HCT116 (cell line): ENCODE data around the gene CSF2RB. TPM values are rescaled to one million over a fixed set of nuclear protein-coding genes. Genes with fewer than 3 reads are reported as not detected.

Experiments used
- ATAC-seq: fragments of 200-7000 bp; cut with Tn5 transposase; 2 replicates; pipeline ENCODE4 v1.9.1; 2020; ENCODE audit warnings: mild to moderate bottlenecking, moderate library complexity
- BruUV-seq: library from RNA; stranded (reverse); fragments of 400-500 nt; replicated peaks from 2 replicates; lab custom pipeline; 2021; lab: Mats Ljungman, UMichigan
- CTCF ChIA-PET: fragments of 300-600 bp; sonication (Branson Sonifier 250); formaldehyde crosslinking; loops from one replicate; lab custom pipeline; 2021; ENCODE audit warnings: antibody characterized with exemption; lab: Charles Lee
- POLR2A ChIA-PET: fragments of 300-600, 350-600 bp; sonication (Branson Sonifier 250); formaldehyde crosslinking; loops from one replicate; lab custom pipeline; 2021; ENCODE audit warnings: antibody characterized with exemption; lab: Charles Lee
- RAD21 ChIA-PET, 2 experiments: fragments of 300-600 bp; sonication (Branson Sonifier 250); formaldehyde crosslinking; loops; one replicate each; lab custom pipeline; 2023; ENCODE audit warnings: low total read pairs in 2 of 2; ENCODE audit not compliant: uncharacterized antibody in 2 of 2, unreplicated experiment in 2 of 2, low non-redundant PET in 1 of 2; lab: Charles Lee
- DNase-seq: peaks from one replicate; pipeline ENCODE4 v3.0.0-alpha.2; 2010; ENCODE audit warnings: low read depth, low spot score
- H2AFZ ChIP-seq: fragments of 200-600 bp; shearing (Covaris generic), sonication (generic); 2 replicates; pipeline ENCODE4 v1.6.1; 2017; ENCODE audit warnings: low read depth, mixed run types, mixed read lengths, antibody characterized with exemption, low read length; ENCODE audit not compliant: poor library complexity, severe bottlenecking
- H3K27ac ChIP-seq: 2 replicates; pipeline ENCODE4 v1.5.1; 2012; ENCODE audit warnings: low read depth, low read length
- H3K27me3 ChIP-seq: fragments of 200-600 bp; sonication (generic); 2 replicates; pipeline ENCODE4 v1.6.1; 2016; ENCODE audit warnings: mixed run types, low read length, mixed read lengths; ENCODE audit not compliant: insufficient read depth
- H3K36me3 ChIP-seq, 2 experiments: fragments of 200-500 bp in 1 of 2; fragments of 200-600 bp in 1 of 2; sonication (Bioruptor generic) in 1 of 2; sonication (generic) in 1 of 2; 2 replicates each; pipeline versions ENCODE4 v1.5.1 to v1.6.1; 2014 to 2016; ENCODE audit warnings: low read length in 2 of 2, inconsistent platforms in 1 of 2, mixed read lengths in 1 of 2, mixed run types in 1 of 2; ENCODE audit not compliant: insufficient read depth in 2 of 2, control insufficient read depth in 1 of 2
- H3K4me1 ChIP-seq, 2 experiments: fragments of 200-600 bp in 1 of 2; sonication (generic) in 1 of 2; 2 replicates each; pipeline versions ENCODE4 v1.5.1 to v1.6.1; 2012 to 2017; ENCODE audit warnings: low read length in 2 of 2, inconsistent platforms in 1 of 2, mild to moderate bottlenecking in 1 of 2, mixed read lengths in 1 of 2, mixed run types in 1 of 2, moderate library complexity in 1 of 2; ENCODE audit not compliant: insufficient read depth in 2 of 2, control insufficient read depth in 1 of 2
- H3K4me2 ChIP-seq: fragments of 200-600 bp; sonication (generic); 2 replicates; pipeline ENCODE4 v1.6.1; 2017; ENCODE audit warnings: mixed run types, low read length, mixed read lengths
- H3K4me3 ChIP-seq, 2 experiments: fragments of 200-600 bp in 1 of 2; sonication (generic) in 1 of 2; replicated peaks in 1 of 2; 2 replicates each; pipeline ENCODE4 v1.5.1; 2011 to 2016; ENCODE audit warnings: low read length in 2 of 2, control low read depth in 1 of 2, low read depth in 1 of 2, mild to moderate bottlenecking in 1 of 2, mixed read lengths in 1 of 2, mixed run types in 1 of 2
- H3K79me2 ChIP-seq: fragments of 200-600 bp; sonication (generic); 2 replicates; pipeline ENCODE4 v1.6.1; 2017; ENCODE audit warnings: mild to moderate bottlenecking, mixed run types, low read length, moderate library complexity, mixed read lengths; ENCODE audit not compliant: insufficient read depth
- H3K9ac ChIP-seq: fragments of 200-600 bp; sonication (generic); 2 replicates; pipeline ENCODE4 v1.6.1; 2016; ENCODE audit warnings: low read length, mixed read lengths
- H3K9me2 ChIP-seq: fragments of 200-600 bp; sonication (generic), shearing (Covaris generic); 2 replicates; pipeline ENCODE4 v1.6.1; 2017; ENCODE audit warnings: mixed run types, mild to moderate bottlenecking, moderate library complexity; ENCODE audit not compliant: insufficient read depth
- H3K9me3 ChIP-seq, 2 experiments: fragments of 200-500 bp in 1 of 2; fragments of 200-600 bp in 1 of 2; sonication (Bioruptor generic) in 1 of 2; sonication (generic) in 1 of 2; 2 replicates each; pipeline ENCODE4 v1.6.1; 2014 to 2017; ENCODE audit warnings: low read length in 2 of 2, mixed read lengths in 2 of 2, inconsistent platforms in 1 of 2, low read depth in 1 of 2, mild to moderate bottlenecking in 1 of 2, mixed run types in 1 of 2, moderate library complexity in 1 of 2; ENCODE audit not compliant: control insufficient read depth in 1 of 2, insufficient read depth in 1 of 2
- H4K20me1 ChIP-seq: fragments of 200-600 bp; sonication (generic), shearing (Covaris generic); 2 replicates; pipeline ENCODE4 v1.6.1; 2017; ENCODE audit warnings: mixed run types, mild to moderate bottlenecking, moderate library complexity; ENCODE audit not compliant: insufficient read depth
- CBX3 ChIP-seq: IDR thresholded peaks from 2 replicates; pipeline ENCODE4 v1.6.1; 2012; ENCODE audit warnings: low read depth
- CTCF ChIP-seq, 3 experiments: fragments of 200-600 bp in 1 of 3; sonication (generic) in 1 of 3; IDR thresholded peaks in 2 of 3; conservative IDR thresholded peaks in 1 of 3; 2 replicates each; pipeline ENCODE4 v1.5.1; 2012 to 2017; ENCODE audit warnings: low read depth in 2 of 3, low read length in 2 of 3, antibody characterized with exemption in 1 of 3, borderline replicate concordance in 1 of 3, control low read depth in 1 of 3, mild to moderate bottlenecking in 1 of 3, mixed read lengths in 1 of 3, mixed run types in 1 of 3, moderate library complexity in 1 of 3; ENCODE audit not compliant: insufficient read depth in 1 of 3
- EGR1 ChIP-seq: IDR thresholded peaks from 2 replicates; pipeline ENCODE4 v1.6.1; 2012; ENCODE audit warnings: low read depth
- EZH2 ChIP-seq: fragments of 200-600 bp; sonication (generic); IDR thresholded peaks from 2 replicates; pipeline ENCODE4 v1.6.1; 2017; ENCODE audit warnings: antibody characterized with exemption, mixed run types
- EZH2phosphoT487 ChIP-seq: fragments of 200-600 bp; IDR thresholded peaks from 2 replicates; pipeline ENCODE4 v1.6.1; 2018; ENCODE audit warnings: antibody characterized with exemption, borderline replicate concordance
- FOSL1 ChIP-seq: IDR thresholded peaks from 2 replicates; pipeline ENCODE4 v1.6.1; 2012; ENCODE audit warnings: low read depth
- JUND ChIP-seq: IDR thresholded peaks from 2 replicates; pipeline ENCODE4 v1.6.1; 2012
- MAX ChIP-seq: IDR thresholded peaks from 2 replicates; pipeline ENCODE4 v1.6.1; 2012
- POLR2A ChIP-seq: IDR thresholded peaks from 2 replicates; pipeline ENCODE4 v1.7.0; 2011; ENCODE audit warnings: borderline replicate concordance; ENCODE audit not compliant: insufficient read depth, insufficient read length; ENCODE audit errors: extremely low read depth
- RAD21 ChIP-seq: IDR thresholded peaks from 2 replicates; pipeline ENCODE4 v1.6.1; 2012; ENCODE audit warnings: low read depth, mild to moderate bottlenecking
- SIN3A ChIP-seq: IDR thresholded peaks from 2 replicates; pipeline ENCODE4 v1.6.1; 2012; ENCODE audit warnings: low read depth
- SP1 ChIP-seq: IDR thresholded peaks from 2 replicates; pipeline ENCODE4 v1.6.1; 2012; ENCODE audit warnings: low read depth
- TCF7L2 ChIP-seq: IDR thresholded peaks from 2 replicates; pipeline ENCODE4 v1.7.0; 2011; ENCODE audit warnings: borderline replicate concordance, inconsistent platforms; ENCODE audit not compliant: insufficient read depth, insufficient read length; ENCODE audit errors: extremely low read depth
- YY1 ChIP-seq: IDR thresholded peaks from 2 replicates; pipeline ENCODE4 v1.6.1; 2011; ENCODE audit warnings: low read length, low read depth, moderate library complexity, mild to moderate bottlenecking; ENCODE audit not compliant: insufficient replicate concordance; ENCODE audit errors: extremely low read depth
- ZFX ChIP-seq: fragments of 450-650 bp; IDR thresholded peaks from 2 replicates; pipeline ENCODE4 v1.6.1; 2017
- ZNF274 ChIP-seq: fragments of 200-500 bp; sonication (Bioruptor generic); IDR thresholded peaks from 2 replicates; pipeline ENCODE4 v1.6.1; 2014; ENCODE audit warnings: mild to moderate bottlenecking, low read depth, low read length, inconsistent platforms
- intact Hi-C: fragments of 100-400 bp; cut with micrococcal nuclease; formaldehyde crosslinking; loops from 2 replicates; pipeline ENCODE4 v1.10.0; 2022
- total RNA-seq: library from RNA; stranded (reverse); gene quantifications from one replicate; pipeline ENCODE4 v1.2.1, GENCODE V29; 2021; ENCODE audit not compliant: unreplicated experiment
- TF ChIP-seq, protein P1 (sequence below): IDR thresholded peaks from 2 replicates; pipeline ENCODE4 v1.6.1; 2012

Gene CSF2RB
- total RNA-seq, 1 experiment from 2014 or later, result 0.10 TPM

DNA sequence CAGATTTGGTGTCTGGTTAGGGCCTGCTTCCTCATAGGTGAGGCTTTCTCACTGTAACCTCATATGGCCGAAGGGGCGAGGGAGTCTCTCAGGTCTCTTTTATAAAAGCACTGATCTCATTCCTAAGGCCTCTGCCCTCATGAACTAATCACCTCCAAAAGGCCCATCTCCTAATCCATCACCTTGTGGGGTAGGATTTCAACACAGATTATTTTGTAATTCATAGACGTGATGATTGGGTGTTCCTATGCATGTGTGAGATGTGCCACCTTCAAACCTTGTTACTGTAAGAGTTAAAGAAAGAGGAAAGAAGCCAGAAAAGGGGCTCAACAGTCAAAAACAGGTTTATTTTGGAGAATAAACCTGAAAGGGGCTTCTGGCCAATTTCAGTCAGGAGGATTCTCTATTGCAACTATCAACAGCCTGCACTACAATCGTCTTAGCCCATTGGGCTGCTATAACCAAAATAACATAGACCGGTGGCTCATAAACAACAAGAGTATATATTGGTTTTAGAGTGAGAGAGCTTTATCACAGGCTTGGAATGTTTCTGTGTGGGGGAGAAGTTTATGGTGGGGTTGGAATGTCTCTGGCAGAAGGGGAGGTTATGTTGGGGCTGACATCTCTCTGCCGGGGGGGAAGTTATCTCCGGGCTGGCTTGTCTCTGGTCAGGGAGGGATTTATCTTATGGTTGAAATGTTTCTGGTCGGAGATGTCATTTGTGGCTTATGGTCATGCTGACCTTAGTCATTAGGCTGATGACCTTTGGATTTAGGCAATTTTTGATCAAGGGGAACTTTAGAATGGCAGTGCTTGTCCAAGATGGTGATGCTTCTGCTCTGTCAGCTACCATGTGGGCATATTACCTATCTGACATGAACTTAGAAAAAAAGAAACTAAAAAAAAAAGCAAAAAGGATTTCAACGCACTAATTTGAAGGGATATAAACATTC lies 35.1 kb downstream of the CSF2RB start:
- no peak overlapping the region for H3K4me2 ChIP-seq
- H3K4me3 ChIP-seq, result no peak overlapping the region
- no peak overlapping the region for H3K27ac ChIP-seq
- intact Hi-C loops, result no loop called here
- CTCF ChIA-PET, result no interaction called here
- POLR2A ChIA-PET, result no interaction called here
- ATAC-seq, result no peak
- no peaks in the 10 kb centered on the region for H3K4me1 ChIP-seq
- H3K79me2 ChIP-seq, result no peaks in the 10 kb centered on the region
- DNase-seq, result no peak
- RAD21 ChIA-PET, result no interaction called here
- no peaks in the 10 kb centered on the region for H3K9me2 ChIP-seq
- no TSS peak for BruUV-seq
- H3K9ac ChIP-seq, result no peak overlapping the region
- no peak for TF ChIP-seq ZFX
- TF ChIP-seq EGR1, result no peak
- TF ChIP-seq TCF7L2, result no peak
- no peak for TF ChIP-seq SP1
- TF ChIP-seq EZH2, result no peak
- no peak for TF ChIP-seq ZNF274
- no peaks in the 10 kb centered on the region for H3K27me3 ChIP-seq
- no peak overlapping the region for H2AFZ ChIP-seq
- H3K36me3 ChIP-seq, result no peaks in the 10 kb centered on the region
- no peaks in the 10 kb centered on the region; a peak in 1 of 4 replicates for H3K9me3 ChIP-seq
- no peaks in the 10 kb centered on the region for H4K20me1 ChIP-seq

GRCh38 chr22:36950797-36951590 lies 37.6 kb downstream of the CSF2RB start:
- no peaks in the 10 kb centered on the region; a peak in 1 of 4 replicates for H3K36me3 ChIP-seq
- H2AFZ ChIP-seq, result no peak overlapping the region
- H3K9me2 ChIP-seq, result no peaks in the 10 kb centered on the region
- H3K4me3 ChIP-seq, result no peak overlapping the region
- no peaks in the 10 kb centered on the region for H4K20me1 ChIP-seq
- RAD21 ChIA-PET, result no interaction called here
- intact Hi-C loops, result no loop called here
- H3K79me2 ChIP-seq, result no peaks in the 10 kb centered on the region
- H3K27ac ChIP-seq, result no peak overlapping the region
- POLR2A ChIA-PET, result no interaction called here
- H3K9ac ChIP-seq, result no peak overlapping the region
- H3K27me3 ChIP-seq, result no peaks in the 10 kb centered on the region
- DNase-seq, result no peak
- H3K9me3 ChIP-seq, result no peaks in the 10 kb centered on the region; a peak in 1 of 4 replicates
- BruUV-seq, result no TSS peak
- H3K4me1 ChIP-seq, result no peaks in the 10 kb centered on the region
- H3K4me2 ChIP-seq, result no peak overlapping the region
- CTCF ChIA-PET, result no interaction called here
- no peak for ATAC-seq
- TF ChIP-seq MAX (no peak), POLR2A (no peak), YY1 (no peak), ZFX (no peak), RAD21 (no peak), EZH2phosphoT487 (no peak), TCF7L2 (no peak), EGR1 (no peak), SIN3A (no peak), SP1 (no peak), EZH2 (no peak), FOSL1 (no peak), CTCF (IDR thresholded peaks at IDR 0.05 in 2 of 3, conservative IDR thresholded peaks at IDR 0.05 in 1 of 3; ENCODE audit: borderline replicate concordance in 1 of 3, insufficient read depth in 1 of 3, low read depth in 2 of 3, low read length in 2 of 3) (no peak), ZNF274 (no peak), CBX3 (no peak), JUND (no peak)
- TF ChIP-seq, protein P1, sequence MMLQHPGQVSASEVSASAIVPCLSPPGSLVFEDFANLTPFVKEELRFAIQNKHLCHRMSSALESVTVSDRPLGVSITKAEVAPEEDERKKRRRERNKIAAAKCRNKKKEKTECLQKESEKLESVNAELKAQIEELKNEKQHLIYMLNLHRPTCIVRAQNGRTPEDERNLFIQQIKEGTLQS, result no peak
